Activated CD4-positive, CD25-positive, alpha-beta regulatory T cell treated with anti-CD3 and anti-CD28 coated beads, Interleukin-2, amount 50 U/mL, for 16 hours (primary cell): ENCODE results near the gene ATXN7L1.
A peak's percentile ranks its signal among the peaks of the same experiment; 100 is the strongest.
"Not testable (repeated sequence)": the region's sequence is repeated elsewhere in the genome, so short reads cannot be mapped to it uniquely, and the experiment has no call there.

Source experiments
- DNase-seq: peaks from one replicate; pipeline ENCODE4 v3.0.0-alpha.2; 2020; ENCODE audit warnings: low read depth, low spot score

ATXN7L1 gene

GRCh38 chr7:105619590-105619989 lies 256.8 kb downstream of the ATXN7L1 start:
- DNase-seq = no peak

- DNase-seq = no peak
These were observed 258.4 kb downstream of the ATXN7L1 start for GRCh38 chr7:105618016-105618296.

- DNase-seq = no peak
These were observed 259.0 kb downstream of the ATXN7L1 start for GRCh38 chr7:105617280-105618015.

GRCh38 chr7:105614341-105614840 lies 262.0 kb downstream of the ATXN7L1 start:
- DNase-seq = no peak

- DNase-seq = no peak
These were observed 262.6 kb downstream of the ATXN7L1 start for GRCh38 chr7:105613611-105614330.

- DNase-seq = no peak
These were observed 263.6 kb downstream of the ATXN7L1 start for GRCh38 chr7:105612806-105613205.

GRCh38 chr7:105611856-105612775 lies 264.3 kb downstream of the ATXN7L1 start:
- DNase-seq = no peak

- no peak for DNase-seq
These were observed 266.1 kb downstream of the ATXN7L1 start for GRCh38 chr7:105610165-105610930.

- no peak for DNase-seq
These were observed 273.8 kb downstream of the ATXN7L1 start for GRCh38 chr7:105602325-105603305.

- no peak for DNase-seq
These were observed 275.5 kb downstream of the ATXN7L1 start for GRCh38 chr7:105600720-105601550.

GRCh38 chr7:105599551-105599950 lies 276.8 kb downstream of the ATXN7L1 start:
- no peak for DNase-seq

- not testable (repeated sequence) for DNase-seq
These were observed 277.3 kb downstream of the ATXN7L1 start for GRCh38 chr7:105599080-105599479.

GRCh38 chr7:105596866-105597265 lies 279.5 kb downstream of the ATXN7L1 start:
- DNase-seq = no peak

GRCh38 chr7:105594034-105594433 lies 282.4 kb downstream of the ATXN7L1 start:
- no peak for DNase-seq

- no peak for DNase-seq
These were observed 284.9 kb downstream of the ATXN7L1 start for GRCh38 chr7:105591522-105591921.

GRCh38 chr7:105590793-105591192 lies 285.6 kb downstream of the ATXN7L1 start:
- no peak for DNase-seq

GRCh38 chr7:105589356-105590077 lies 286.9 kb downstream of the ATXN7L1 start:
- DNase-seq = peak; percentile 21

- DNase-seq = no peak
These were observed 288.3 kb downstream of the ATXN7L1 start for GRCh38 chr7:105587909-105588635.
